ENCODE measurements around the gene GREM2. TPM values are rescaled to one million over a fixed set of nuclear protein-coding genes. Genes with fewer than 3 reads are reported as not detected.

The GREM2 gene
- total and polyA plus RNA-seq, 9 of the 15 experiments (the other 6 are each of a cell fraction or from before 2014, with no cell fraction given): 0.01 to 0.07 (median 0.05) TPM; not detected in 5

DNA sequence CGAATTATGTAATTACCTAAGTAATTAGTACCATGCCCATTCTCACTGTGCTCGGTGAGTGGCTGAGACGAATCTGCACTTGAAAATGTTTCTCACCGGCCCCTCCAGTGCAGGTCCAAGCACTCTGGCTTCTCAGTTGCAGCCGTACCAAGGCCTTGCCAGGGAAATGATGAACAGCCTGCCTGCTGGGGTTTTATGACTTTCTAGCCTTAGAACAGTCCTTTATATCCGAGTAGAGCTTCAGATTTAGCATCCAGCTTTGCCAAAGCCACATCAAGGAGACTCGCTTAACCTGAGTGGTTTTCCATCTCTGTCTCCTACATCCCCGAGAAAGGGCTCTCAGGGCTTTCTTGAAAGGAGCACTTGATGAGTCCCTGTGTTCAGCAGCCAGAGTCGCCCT lies 83.4 kb downstream of the GREM2 start:
- POLR2A ChIA-PET: no interaction called here

More for the DNA sequence above, 83.4 kb downstream of the GREM2 start:
- TF ChIP-seq ELK3 (CRISPR knock-in tag; IDR thresholded peaks at IDR 0.05): no peak
- no peak for TF ChIP-seq MTA3 (IDR thresholded peaks at IDR 0.05; ENCODE audit: borderline replicate concordance)
- no peak for TF ChIP-seq SNIP1 (IDR thresholded peaks at IDR 0.05; ENCODE audit: low read depth)
- no peak for TF ChIP-seq NR2C2 (CRISPR knock-in tag; IDR thresholded peaks at IDR 0.05)
- TF ChIP-seq NR2C2 (tag; IDR thresholded peaks at IDR 0.05): no peak
- TF ChIP-seq, protein P1, sequence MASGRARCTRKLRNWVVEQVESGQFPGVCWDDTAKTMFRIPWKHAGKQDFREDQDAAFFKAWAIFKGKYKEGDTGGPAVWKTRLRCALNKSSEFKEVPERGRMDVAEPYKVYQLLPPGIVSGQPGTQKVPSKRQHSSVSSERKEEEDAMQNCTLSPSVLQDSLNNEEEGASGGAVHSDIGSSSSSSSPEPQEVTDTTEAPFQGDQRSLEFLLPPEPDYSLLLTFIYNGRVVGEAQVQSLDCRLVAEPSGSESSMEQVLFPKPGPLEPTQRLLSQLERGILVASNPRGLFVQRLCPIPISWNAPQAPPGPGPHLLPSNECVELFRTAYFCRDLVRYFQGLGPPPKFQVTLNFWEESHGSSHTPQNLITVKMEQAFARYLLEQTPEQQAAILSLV (tag; IDR thresholded peaks at IDR 0.05): no peak
- TF ChIP-seq ZNF280A (IDR thresholded peaks at IDR 0.05; ENCODE audit: low read depth, partially characterized antibody): no peak
- TF ChIP-seq, protein P2, sequence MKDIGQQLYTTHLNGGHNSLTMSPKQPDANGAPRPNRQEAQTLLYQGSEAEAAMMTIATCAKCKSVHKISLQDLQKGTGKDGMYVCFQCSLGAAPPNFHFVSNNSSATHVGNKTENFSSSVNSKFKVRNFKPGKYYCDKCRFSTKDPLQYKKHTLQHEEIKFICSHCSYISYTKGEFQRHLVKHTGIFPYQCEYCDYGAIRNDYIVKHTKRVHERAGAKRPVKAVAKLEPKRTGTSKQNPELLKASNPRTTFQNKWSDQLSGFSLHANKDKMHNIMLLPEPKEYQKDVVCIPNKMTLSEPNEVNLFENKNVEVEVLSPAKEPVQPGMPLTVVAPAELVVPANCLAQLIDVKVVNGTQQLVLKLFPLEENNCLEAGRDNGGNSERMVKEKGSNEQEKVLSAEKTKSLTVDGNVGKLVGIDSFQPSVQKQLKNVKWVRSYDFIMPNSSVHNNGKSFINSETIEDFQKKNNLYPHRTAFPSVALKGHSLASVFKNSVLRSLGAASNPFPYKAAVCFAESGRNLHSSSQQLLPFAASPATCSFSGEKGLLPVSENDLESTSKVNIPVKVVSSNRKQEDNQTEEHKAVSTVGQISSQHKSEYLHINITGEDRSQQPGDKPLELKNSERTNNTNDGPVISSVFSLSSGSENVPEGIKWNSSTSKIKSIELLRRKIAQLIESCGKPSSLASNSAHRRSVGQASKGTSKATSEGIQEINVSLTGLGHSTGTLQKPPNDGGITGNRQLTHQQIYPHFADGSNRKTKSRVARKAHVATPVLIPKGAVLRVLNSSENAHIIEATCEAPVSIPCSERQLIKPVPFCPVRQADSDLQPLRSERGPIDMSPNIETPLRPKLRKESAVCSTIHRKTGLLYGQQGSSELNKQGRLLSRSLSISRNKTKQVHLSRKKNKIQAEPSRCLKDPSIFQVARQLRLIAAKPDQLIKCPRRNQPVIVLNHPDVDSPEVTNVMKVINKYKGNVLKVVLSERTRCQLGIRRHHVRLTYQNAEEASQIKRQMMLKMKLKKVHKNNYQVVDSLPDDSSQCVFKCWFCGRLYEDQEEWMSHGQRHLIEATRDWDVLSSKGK (CRISPR knock-in tag; IDR thresholded peaks at IDR 0.05): no peak
- no peaks in the 10 kb centered on the region for H3K9me1 ChIP-seq (ENCODE audit: control insufficient read depth, insufficient read depth, low read length)
- H3K9me3 ChIP-seq (replicated peaks; ENCODE audit: control insufficient read depth, insufficient read depth, low read depth, low read length): no peaks in the 10 kb centered on the region; the same call in 1 of the 2 replicates
- H3K79me2 ChIP-seq (ENCODE audit: control insufficient read depth, insufficient read depth, low read length): no peaks in the 10 kb centered on the region
- H3K36me3 ChIP-seq (ENCODE audit: control insufficient read depth, insufficient read depth, low read length): no peaks in the 10 kb centered on the region
- in situ Hi-C loops (cut with MboI) (no loop called here), intact Hi-C loops (cut with micrococcal nuclease) (no loop called here)
- no peaks in the 10 kb centered on the region for H3K4me1 ChIP-seq (replicated peaks in 1 of 2; ENCODE audit: control insufficient read depth in 2 of 2, insufficient read depth in 2 of 2, low read length in 2 of 2)
- DNase-seq (ENCODE audit: extremely low read depth in 1 of 4, low spot score in 3 of 4) (no peak), FAIRE-seq (no peak), ATAC-seq (no peak)
- CTCF ChIA-PET (ENCODE audit: low intra/inter-chr PET ratio): no interaction called here
- H4K20me1 ChIP-seq (replicated peaks; ENCODE audit: control insufficient read depth, insufficient read depth, low read length): no peaks in the 10 kb centered on the region
- no peak overlapping the region for H3K27ac ChIP-seq (ENCODE audit: extremely low read depth, low read depth, low read length)
- H3K9ac ChIP-seq (ENCODE audit: insufficient read depth in 1 of 2, low read depth in 2 of 2, low read length in 2 of 2): no peak overlapping the region
- 1% methylated on average over 9 of the region's 9 CpGs for WGBS (ENCODE audit: insufficient coverage, low coverage, missing lambda C conversion rate)
- no TSS peak for BruUV-seq (replicated peaks)
- H3K4me3 ChIP-seq: no peak overlapping the region
- H2AFZ ChIP-seq (ENCODE audit: low read depth, low read length): no peak overlapping the region
- H3K4me2 ChIP-seq (ENCODE audit: insufficient read depth, low read length): no peak overlapping the region
- H3K27me3 ChIP-seq (ENCODE audit: control insufficient read depth in 2 of 2, insufficient read depth in 2 of 2, low read length in 2 of 2): no peaks in the 10 kb centered on the region

Measured in K562 (cell line).